SU-DHL-6 (cell line): ENCODE measurements around the gene TULP4.

Experiments
- H2AFZ ChIP-seq: fragments of 200-600 bp; sonication (generic); 2 replicates; pipeline ENCODE4 v1.6.1; 2014; ENCODE audit warnings: low read depth, mild to moderate bottlenecking, moderate library complexity, mixed read lengths, antibody characterized with exemption, low read length; ENCODE audit not compliant: severe bottlenecking
- H3F3A ChIP-seq: fragments of 200-600 bp; shearing (Covaris generic); 2 replicates; pipeline ENCODE4 v1.6.0; 2016; ENCODE audit warnings: antibody characterized with exemption, mild to moderate bottlenecking; ENCODE audit not compliant: insufficient read depth
- H3K27ac ChIP-seq: fragments of 200-600 bp; sonication (generic); 2 replicates; pipeline ENCODE4 v1.5.1; 2016; ENCODE audit warnings: low read depth, mild to moderate bottlenecking, low read length, moderate library complexity, mixed read lengths
- H3K27me3 ChIP-seq: fragments of 200-600 bp; sonication (generic), shearing (Covaris generic); 2 replicates; pipeline ENCODE4 v1.6.0; 2014; ENCODE audit warnings: mild to moderate bottlenecking, low read length
- H3K36me3 ChIP-seq: fragments of 200-600 bp; sonication (generic); 2 replicates; pipeline ENCODE4 v1.6.1; 2014; ENCODE audit warnings: mild to moderate bottlenecking, low read length, mixed read lengths
- H3K4me2 ChIP-seq: fragments of 300-600, 200-600 bp; shearing (Covaris generic), sonication (generic); 2 replicates; pipeline ENCODE4 v1.6.0; 2014; ENCODE audit warnings: low read length, low read depth, mild to moderate bottlenecking; ENCODE audit not compliant: poor library complexity, severe bottlenecking
- H3K4me3 ChIP-seq: fragments of 200-600 bp; sonication (generic); 2 replicates; pipeline ENCODE4 v1.5.1; 2014; ENCODE audit warnings: antibody characterized with exemption, low read length, mild to moderate bottlenecking, mixed read lengths; ENCODE audit not compliant: insufficient read depth, poor library complexity, severe bottlenecking
- H3K79me2 ChIP-seq: fragments of 200-600 bp; sonication (generic); 2 replicates; pipeline ENCODE4 v1.6.1; 2014; ENCODE audit warnings: mild to moderate bottlenecking, low read length, moderate library complexity; ENCODE audit not compliant: insufficient read depth
- H3K9ac ChIP-seq: fragments of 200-600 bp; sonication (generic); 2 replicates; pipeline ENCODE4 v1.7.0; 2014; ENCODE audit warnings: mild to moderate bottlenecking, low read length
- H3K9me2 ChIP-seq: fragments of 200-600 bp; sonication (generic); replicated peaks from 2 replicates; pipeline ENCODE4 v1.6.1; 2014; ENCODE audit warnings: low read length; ENCODE audit not compliant: insufficient read depth
- H3K9me3 ChIP-seq: fragments of 200-600 bp; sonication (generic); 2 replicates; pipeline ENCODE4 v1.6.1; 2014; ENCODE audit warnings: low read length, mixed read lengths; ENCODE audit not compliant: insufficient read depth
- H4K20me1 ChIP-seq: fragments of 200-600 bp; sonication (generic); 2 replicates; pipeline ENCODE4 v1.6.1; 2014; ENCODE audit warnings: low read depth, mild to moderate bottlenecking, antibody characterized with exemption, low read length, moderate library complexity, mixed read lengths
- CTCF ChIP-seq: fragments of 200-600 bp; sonication (generic); IDR thresholded peaks from one replicate; pipeline ENCODE4 v1.5.1; 2017; ENCODE audit warnings: antibody characterized with exemption, mild to moderate bottlenecking, low read length, moderate library complexity; ENCODE audit not compliant: insufficient read depth, poor library complexity, severe bottlenecking
- EZH2phosphoT487 ChIP-seq: fragments of 200-600 bp; sonication (generic), shearing (Covaris generic); conservative IDR thresholded peaks from 2 replicates; pipeline ENCODE4 v1.6.1; 2018; ENCODE audit warnings: mild to moderate bottlenecking, antibody characterized with exemption, low read length, moderate library complexity, mixed read lengths

The TULP4 gene

GRCh38 chr6:158431560-158431959 is 119.3 kb downstream of the TULP4 start:
- Histone ChIP-seq H3K36me3 (no peaks in the 10 kb centered on the region), H2AFZ (no peak overlapping the region), H3F3A (no peaks in the 10 kb centered on the region), H4K20me1 (no peaks in the 10 kb centered on the region), H3K9me2 (no peaks in the 10 kb centered on the region), H3K4me3 (no peak overlapping the region), H3K79me2 (no peaks in the 10 kb centered on the region), H3K9me3 (no peaks in the 10 kb centered on the region), H3K27ac (no peak overlapping the region), H3K9ac (no peak overlapping the region), H3K27me3 (no peaks in the 10 kb centered on the region), H3K4me2 (no peak overlapping the region)
- no peak for TF ChIP-seq CTCF
- TF ChIP-seq EZH2phosphoT487, result no peak

- H3K9me2 ChIP-seq, result no peaks in the 10 kb centered on the region
- H3K9me3 ChIP-seq, result no peaks in the 10 kb centered on the region
- H3K4me3 ChIP-seq, result no peak overlapping the region
- H3K27ac ChIP-seq, result no peak overlapping the region
- H3K79me2 ChIP-seq, result no peaks in the 10 kb centered on the region
- no peak overlapping the region for H2AFZ ChIP-seq
- no peaks in the 10 kb centered on the region for H4K20me1 ChIP-seq
- no peaks in the 10 kb centered on the region for H3K27me3 ChIP-seq
- no peak overlapping the region for H3K9ac ChIP-seq
- H3K36me3 ChIP-seq, result no peaks in the 10 kb centered on the region
- no peak overlapping the region for H3K4me2 ChIP-seq
- no peaks in the 10 kb centered on the region for H3F3A ChIP-seq
- no peak for TF ChIP-seq EZH2phosphoT487
- TF ChIP-seq CTCF, result no peak
Observed at GRCh38 chr6:158437571-158437970, 125.3 kb downstream of the TULP4 start.

GRCh38 chr6:158438226-158438625 is 126.0 kb downstream of the TULP4 start:
- Histone ChIP-seq H4K20me1 (no peaks in the 10 kb centered on the region), H3F3A (no peaks in the 10 kb centered on the region), H3K9me2 (no peaks in the 10 kb centered on the region), H2AFZ (no peak overlapping the region), H3K79me2 (no peaks in the 10 kb centered on the region), H3K27me3 (no peaks in the 10 kb centered on the region), H3K4me2 (no peak overlapping the region), H3K4me3 (no peak overlapping the region), H3K9ac (no peak overlapping the region), H3K27ac (no peak overlapping the region), H3K36me3 (no peaks in the 10 kb centered on the region), H3K9me3 (no peaks in the 10 kb centered on the region)
- TF ChIP-seq EZH2phosphoT487 (no peak), CTCF (no peak)

DNA sequence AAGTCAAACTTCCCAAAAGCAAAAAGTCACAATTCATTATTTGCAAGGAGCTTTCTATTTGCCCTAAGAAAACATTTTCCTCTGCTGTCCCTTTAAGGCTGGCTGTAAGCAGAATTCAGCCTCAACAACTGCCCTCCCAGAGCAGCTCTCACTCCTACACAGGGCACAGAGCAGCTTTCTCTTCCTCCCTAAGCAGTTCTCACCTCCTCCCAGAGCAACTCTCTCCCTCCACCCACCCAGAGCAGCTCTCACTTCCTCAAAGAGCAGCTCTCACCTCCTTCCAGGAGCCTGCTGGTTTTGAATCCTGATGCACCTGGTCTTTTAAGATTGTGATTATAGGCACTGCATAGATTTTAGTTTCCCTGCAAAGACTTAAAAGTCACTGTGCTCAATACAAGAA is 127.0 kb downstream of the TULP4 start:
- Histone ChIP-seq H3K9ac (no peak overlapping the region), H3K27me3 (no peaks in the 10 kb centered on the region), H4K20me1 (no peaks in the 10 kb centered on the region), H3K4me2 (no peak overlapping the region), H3K4me3 (no peak overlapping the region), H2AFZ (no peak overlapping the region), H3F3A (no peaks in the 10 kb centered on the region), H3K79me2 (no peaks in the 10 kb centered on the region), H3K9me2 (no peaks in the 10 kb centered on the region), H3K9me3 (no peaks in the 10 kb centered on the region), H3K36me3 (no peaks in the 10 kb centered on the region), H3K27ac (no peak overlapping the region)
- TF ChIP-seq EZH2phosphoT487, result no peak
